Adrenal gland (tissue), 12 donors: ENCODE measurements around the gene CLDN5. TPM values are rescaled to one million over a fixed set of nuclear protein-coding genes. Genes with fewer than 3 reads are reported as not detected.
A peak's percentile ranks its signal among the peaks of the same experiment; 100 is the strongest.

Experiments
- DNase-seq, 7 donors: peaks; one replicate each; pipeline ENCODE4 v3.0.0-alpha.2; 2019 to 2020
- H3K27ac ChIP-seq, 5 donors: fragments of 200-600 bp; sonication (generic) in 4 of 5; 1 replicate in 3 of 5; 2 replicates in 2 of 5; pipeline versions ENCODE4 v1.5.1 to v1.8.0; 2016 to 2020; ENCODE audit warnings: mild to moderate bottlenecking in 1 of 5
- H3K27me3 ChIP-seq: fragments of 200-600 bp; 2 replicates; pipeline ENCODE4 v1.8.0; 2021
- H3K36me3 ChIP-seq, 2 donors: fragments of 200-600 bp; replicated peaks in 1 of 2; 1 replicate in 1 of 2; 2 replicates in 1 of 2; pipeline versions ENCODE4 v1.5.1 to v1.8.0; 2018 to 2022
- H3K4me1 ChIP-seq, 2 donors: fragments of 200-600 bp; replicated peaks in 1 of 2; 1 replicate in 1 of 2; 2 replicates in 1 of 2; pipeline versions ENCODE4 v1.5.1 to v1.8.0; 2018 to 2021
- H3K4me3 ChIP-seq, 4 donors: fragments of 200-600 bp; sonication (generic) in 3 of 4; one replicate each; pipeline ENCODE4 v1.5.1; 2016 to 2018
- H3K9me3 ChIP-seq, 3 donors: fragments of 200-600 bp; sonication (generic) in 1 of 3; replicated peaks in 1 of 3; 1 replicate in 2 of 3; 2 replicates in 1 of 3; pipeline versions ENCODE4 v1.5.1 to v1.8.0; 2016 to 2021
- POLR2A ChIP-seq, 2 donors: fragments of 450-650 bp; IDR thresholded peaks; one replicate each; pipeline ENCODE4 v1.6.1; 2017; ENCODE audit warnings: antibody characterized with exemption in 2 of 2, mild to moderate bottlenecking in 2 of 2, moderate library complexity in 1 of 2
- WGBS, 4 donors: extraction: QIAGEN DNeasy Blood & Tissue Kit in 2 of 4; methylation state at CpG; one replicate each; pipeline versions ENCODE4 v1.1.5 to v1.1.7; 2013 to 2017; 5-methylcytosine and 5-hydroxymethylcytosine counted together
- intact Hi-C, 2 donors: fragments of 100-400 bp; cut with DNase I; formaldehyde crosslinking; loops; one replicate each; pipeline versions ENCODE4 v1.14.1 to v1.15.0; 2022 to 2023
- polyA plus RNA-seq, 3 donors: library from polyadenylated mRNA; stranded (reverse); fragments of 200-250 nt in 2 of 3; fragments of 350-450 nt in 1 of 3; fragmentation: Illumina TruSeq in 1 of 3; extraction: RNeasy Lipid Tissue Mini Kit (QIAGEN cat#74804) in 1 of 3; gene quantifications; one replicate each; pipeline ENCODE4 v1.2.3, GENCODE V29; 2013 to 2014
- total RNA-seq, 9 donors: library from RNA; depleted of rRNA in 4 of 9; stranded (reverse); fragments of >200 nt in 4 of 9; fragments of 120-200 nt in 1 of 9; fragmentation: NEBNext Ultra II Directional in 1 of 9; extraction: Animal tissue kit (Norgen Biotek cat#: 25700) in 1 of 9; gene quantifications; one replicate each; pipeline versions ENCODE4 v1.1.0 to v1.2.4, GENCODE V29; 2013 to 2023
- TF ChIP-seq, protein P1 (sequence below), 6 experiments: fragments of 450-650 bp in 4 of 6; fragments of 200-600 bp in 2 of 6; sonication (generic) in 1 of 6; IDR thresholded peaks; 1 replicate in 5 of 6; 2 replicates in 1 of 6; pipeline versions ENCODE4 v1.5.1 to v1.8.0; 2016 to 2021; ENCODE audit warnings: antibody characterized with exemption in 6 of 6, mild to moderate bottlenecking in 2 of 6, moderate library complexity in 1 of 6
- donor health status: healthy with polysubstance abuse.
- donor health status: Bipolar disorder and iron deficiency.
- donor health status: DM: yes; HTN: yes; CAD: no.
- donor health status: DM: no; HTN: no; CAD: no.
- donor health status: DM: no; HTN: no; CAD: no.
- donor health status: DM: yes; HTN: yes; CAD: no.

The CLDN5 gene
- total and polyA plus RNA-seq, 12 donors = 0.40 to 122 (median 31.3) TPM

DNA sequence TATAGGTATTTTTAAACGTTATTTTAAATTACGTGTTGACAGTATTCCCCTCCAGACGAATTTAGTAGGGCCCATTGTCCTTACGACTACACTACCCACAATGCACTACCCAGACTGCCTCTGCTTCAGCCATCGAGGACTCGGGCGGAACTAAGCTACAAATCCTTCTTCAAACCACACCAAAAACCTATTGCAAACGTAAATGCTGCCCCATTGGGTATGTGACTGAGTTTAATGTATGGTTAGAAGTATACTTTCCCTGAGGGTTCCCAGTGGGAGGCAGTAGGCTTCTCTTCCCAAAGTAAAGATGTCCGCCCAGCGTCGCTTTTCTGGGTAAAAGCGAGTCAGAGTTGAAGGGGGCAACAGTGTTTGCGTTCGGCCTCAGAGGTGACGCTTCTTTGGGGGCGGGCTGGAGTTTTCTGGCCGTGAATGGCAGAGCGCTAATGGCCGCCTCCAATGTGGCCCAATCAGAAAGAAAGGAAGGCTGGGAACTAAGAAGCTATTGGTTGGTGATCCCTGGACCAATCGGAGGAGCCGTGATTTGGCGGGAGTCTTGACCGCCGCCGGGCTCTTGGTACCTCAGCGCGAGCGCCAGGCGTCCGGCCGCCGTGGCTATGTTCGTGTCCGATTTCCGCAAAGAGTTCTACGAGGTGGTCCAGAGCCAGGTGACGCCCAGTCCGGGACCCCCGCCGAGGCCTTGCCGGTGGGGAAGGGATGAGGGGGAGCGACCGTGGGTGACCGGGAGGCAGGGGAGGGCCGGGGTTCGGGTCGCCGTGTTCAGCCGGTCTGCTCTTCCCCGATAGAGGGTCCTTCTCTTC, 44.6 kb downstream of the CLDN5 start, which contains the start of gene CDC45:
Gene CDC45, plus strand, starts transcription at position 566 of the 818 bp plus-strand sequence. Its CDS starts 49 bp downstream, at position 615.
- Histone ChIP-seq H3K27ac (peak within 1 kb of the TSS; percentile 94 to 100 (median 98)), H3K9me3 (no peaks in the 10 kb centered on the region), H3K27me3 (no peaks in the 10 kb centered on the region), H3K4me3 (peak within 1 kb of the TSS; percentile 10 to 91 (median 75)), H3K36me3 (peaks cover 0 to 9% of the 10 kb centered on the region in 2 donors), H3K4me1 (peaks cover 15 to 21% of the 10 kb centered on the region in 2 donors)
- peak; percentile 95 to 99 (median 97) for DNase-seq
- 0 to 1% (median 0%) methylated on average over 19 to 50 of the region's 50 CpGs for WGBS, 4 donors
- intact Hi-C loops = loop anchor here (10.0 kb wide), 2 partner anchors 145 to 185 kb away; partner anchors contain the start of gene CLTCL1 (in 1 of the 2)
- TF ChIP-seq, protein P1, sequence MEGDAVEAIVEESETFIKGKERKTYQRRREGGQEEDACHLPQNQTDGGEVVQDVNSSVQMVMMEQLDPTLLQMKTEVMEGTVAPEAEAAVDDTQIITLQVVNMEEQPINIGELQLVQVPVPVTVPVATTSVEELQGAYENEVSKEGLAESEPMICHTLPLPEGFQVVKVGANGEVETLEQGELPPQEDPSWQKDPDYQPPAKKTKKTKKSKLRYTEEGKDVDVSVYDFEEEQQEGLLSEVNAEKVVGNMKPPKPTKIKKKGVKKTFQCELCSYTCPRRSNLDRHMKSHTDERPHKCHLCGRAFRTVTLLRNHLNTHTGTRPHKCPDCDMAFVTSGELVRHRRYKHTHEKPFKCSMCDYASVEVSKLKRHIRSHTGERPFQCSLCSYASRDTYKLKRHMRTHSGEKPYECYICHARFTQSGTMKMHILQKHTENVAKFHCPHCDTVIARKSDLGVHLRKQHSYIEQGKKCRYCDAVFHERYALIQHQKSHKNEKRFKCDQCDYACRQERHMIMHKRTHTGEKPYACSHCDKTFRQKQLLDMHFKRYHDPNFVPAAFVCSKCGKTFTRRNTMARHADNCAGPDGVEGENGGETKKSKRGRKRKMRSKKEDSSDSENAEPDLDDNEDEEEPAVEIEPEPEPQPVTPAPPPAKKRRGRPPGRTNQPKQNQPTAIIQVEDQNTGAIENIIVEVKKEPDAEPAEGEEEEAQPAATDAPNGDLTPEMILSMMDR (IDR thresholded peaks at IDR 0.05) = no peak
- no peak for TF ChIP-seq POLR2A (IDR thresholded peaks at IDR 0.05)

DNA sequence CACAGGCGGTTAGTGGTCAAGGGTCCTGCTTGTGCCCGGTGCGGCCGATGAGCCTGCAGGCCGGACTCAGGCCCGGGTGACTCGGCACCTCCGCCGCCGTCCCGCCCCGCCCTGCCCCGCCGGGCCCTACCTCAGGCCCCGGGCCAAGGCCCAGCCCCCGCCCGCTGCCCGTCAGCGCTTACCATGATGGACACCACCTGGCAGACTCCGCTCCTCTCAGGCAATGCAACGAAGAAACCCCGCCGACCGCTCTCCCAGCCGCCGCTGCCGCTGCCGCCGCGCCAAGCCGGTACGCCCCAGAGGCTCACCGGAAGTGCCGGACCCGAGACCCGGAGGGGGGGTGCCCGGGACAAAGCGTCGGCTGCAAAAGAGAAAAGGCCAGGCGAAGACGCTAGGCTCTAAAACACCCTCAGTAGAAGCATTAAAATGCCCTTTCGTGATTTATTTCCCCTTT, 45.3 kb downstream of the CLDN5 start, which contains the start of gene UFD1:
Gene UFD1, minus strand, starts transcription at position 293 of the 454 bp plus-strand sequence. Its CDS starts 108 bp downstream, at position 185.
- 0 to 1% (median 0%) methylated on average over 6 to 42 of the region's 42 CpGs for WGBS, 4 donors
- DNase-seq = peak; percentile 77 to 91 (median 86)
- Histone ChIP-seq H3K4me3 (peak within 1 kb of the TSS; percentile 10 to 91 (median 75)), H3K4me1 (peaks cover 15 to 21% of the 10 kb centered on the region in 2 donors), H3K27me3 (no peaks in the 10 kb centered on the region), H3K36me3 (peaks cover 0 to 12% of the 10 kb centered on the region in 2 donors), H3K27ac (peak within 1 kb of the TSS; percentile 94 to 100 (median 98)), H3K9me3 (no peaks in the 10 kb centered on the region)
- intact Hi-C loops = loop anchor here in 1 of 2 donors (10.0 kb wide), 1 partner anchor 184 kb away; the partner anchor contains the start of gene CLTCL1
- TF ChIP-seq, protein P1 (IDR thresholded peaks at IDR 0.05) = no peak
- TF ChIP-seq POLR2A (IDR thresholded peaks at IDR 0.05) = peak; percentile 15 to 44

DNA sequence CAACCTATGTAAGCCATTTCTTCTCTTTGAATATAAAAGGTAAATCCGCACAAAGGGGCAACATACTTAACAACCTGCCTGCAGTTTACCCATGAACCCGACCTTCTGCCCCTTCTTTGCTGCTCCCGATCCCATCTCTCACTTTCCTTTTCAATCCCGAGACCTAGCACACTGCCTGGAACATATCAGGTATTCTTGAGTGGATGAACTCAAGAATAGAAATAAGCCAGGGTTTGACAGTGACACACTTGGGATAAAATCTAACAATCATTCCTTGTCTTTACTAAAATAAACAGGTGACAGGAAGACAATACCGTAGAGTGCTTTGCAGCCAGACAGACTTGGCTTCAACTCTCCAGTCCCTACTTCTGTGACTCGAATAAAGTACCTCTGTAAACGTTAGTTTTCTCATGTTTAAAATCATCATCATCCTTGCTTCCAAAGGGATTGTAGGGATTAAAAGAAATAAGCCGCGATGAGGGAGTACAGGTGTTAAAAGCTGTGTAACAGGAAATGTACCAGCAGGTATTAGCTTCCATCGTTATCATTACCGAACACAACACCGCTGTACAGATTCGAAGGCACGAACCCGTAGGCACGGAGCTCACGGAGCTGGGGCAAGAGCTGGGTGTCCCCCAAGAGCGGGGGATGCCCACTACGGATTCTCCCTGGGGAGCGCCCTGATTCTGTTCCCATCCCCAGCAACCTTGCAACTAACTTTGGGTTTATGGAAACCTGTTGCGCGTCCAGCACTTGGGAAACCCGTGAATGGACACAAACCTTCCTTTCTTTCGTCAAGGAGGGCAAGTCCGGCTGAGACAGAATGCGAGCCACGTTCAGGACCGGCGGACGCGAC, 45.9 kb downstream of the CLDN5 start:
- WGBS, 4 donors = 1 to 3% (median 1%) methylated on average over 17 to 31 of the region's 31 CpGs
- peak in 1 of 7 donors; percentile 0 for DNase-seq
- Histone ChIP-seq H3K4me1 (peaks cover 15 to 21% of the 10 kb centered on the region in 2 donors), H3K4me3 (peak overlapping the region; percentile 10 to 91 (median 75)), H3K27ac (peak overlapping the region; percentile 94 to 100 (median 98)), H3K9me3 (no peaks in the 10 kb centered on the region), H3K36me3 (peaks cover 0 to 19% of the 10 kb centered on the region in 2 donors), H3K27me3 (no peaks in the 10 kb centered on the region)
- intact Hi-C loops = loop anchor here in 1 of 2 donors (10.0 kb wide), 1 partner anchor 183 kb away; the partner anchor contains the start of gene CLTCL1
- TF ChIP-seq, protein P1 (IDR thresholded peaks at IDR 0.05) = no peak
- TF ChIP-seq POLR2A (IDR thresholded peaks at IDR 0.05) = no peak
